RKO (cell line): ENCODE measurements around the gene PNPO.

Source experiments
- DNase-seq: peaks from one replicate; pipeline ENCODE4 v3.0.0-alpha.2; 2016; ENCODE audit warnings: low spot score

PNPO gene

GRCh38 chr17:47998044-47998443 is 56.7 kb downstream of the PNPO start:
- DNase-seq = no peak
